ENCODE data around the gene XIST.
"Not testable (repeated sequence)": the region's sequence is repeated elsewhere in the genome, so short reads cannot be mapped to it uniquely, and the experiment has no call there.

XIST gene

GRCh38 chrX:73852467-73852866, at the start of gene XIST:
XIST (minus strand) TSS chrX:73852714.
- no peak for DNase-seq

GRCh38 chrX:73898315-73898714, 45.8 kb upstream of the XIST start:
- not testable (repeated sequence) for DNase-seq

- not testable (repeated sequence) for DNase-seq
Measured at GRCh38 chrX:73892515-73893090, 40.1 kb upstream of the XIST start.

DNA sequence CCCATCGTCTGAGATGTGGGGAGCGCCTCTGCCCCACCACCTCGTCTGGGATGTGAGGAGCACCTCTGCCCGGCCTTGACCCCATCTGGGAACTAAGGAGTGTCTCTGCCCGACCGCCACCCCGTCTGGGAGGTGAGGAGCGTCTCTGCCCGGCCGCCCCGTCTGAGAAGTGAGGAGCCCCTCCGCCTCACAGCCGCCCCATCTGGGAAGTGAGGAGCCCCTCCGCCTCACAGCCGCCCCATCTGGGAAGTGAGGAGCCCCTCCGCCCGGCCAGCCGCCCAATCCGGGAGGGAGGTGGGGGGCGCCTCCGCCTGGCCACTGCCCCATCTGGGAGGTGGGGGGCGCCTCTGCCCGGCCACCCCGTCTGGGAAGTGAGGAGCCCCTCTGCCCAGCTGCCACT, 29.7 kb upstream of the XIST start:
- DNase-seq, result not testable (repeated sequence)

GRCh38 chrX:73877687-73878086, 25.2 kb upstream of the XIST start:
- no peak for DNase-seq

GRCh38 chrX:73876911-73877310, 24.4 kb upstream of the XIST start:
- DNase-seq, result no peak

DNA sequence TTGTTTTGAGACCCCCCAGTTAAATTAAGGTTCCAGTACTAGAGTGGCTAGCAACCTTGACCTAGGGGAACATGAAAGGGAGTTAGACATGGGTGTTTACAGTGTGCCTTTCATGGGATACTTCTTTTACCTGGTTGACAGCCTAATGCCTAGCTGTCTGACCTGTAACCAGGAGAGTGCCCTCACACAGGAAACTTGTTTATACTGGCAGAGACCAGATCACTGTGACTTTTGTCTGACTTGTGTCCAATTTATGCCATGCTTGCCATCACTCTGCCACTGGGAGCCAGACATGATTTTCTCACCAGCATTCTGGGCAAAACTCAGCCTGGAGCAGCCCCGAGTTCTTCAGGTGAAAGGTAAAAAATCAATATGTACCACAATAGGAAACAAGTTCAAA, 16.4 kb upstream of the XIST start:
- no peak for DNase-seq

DNA sequence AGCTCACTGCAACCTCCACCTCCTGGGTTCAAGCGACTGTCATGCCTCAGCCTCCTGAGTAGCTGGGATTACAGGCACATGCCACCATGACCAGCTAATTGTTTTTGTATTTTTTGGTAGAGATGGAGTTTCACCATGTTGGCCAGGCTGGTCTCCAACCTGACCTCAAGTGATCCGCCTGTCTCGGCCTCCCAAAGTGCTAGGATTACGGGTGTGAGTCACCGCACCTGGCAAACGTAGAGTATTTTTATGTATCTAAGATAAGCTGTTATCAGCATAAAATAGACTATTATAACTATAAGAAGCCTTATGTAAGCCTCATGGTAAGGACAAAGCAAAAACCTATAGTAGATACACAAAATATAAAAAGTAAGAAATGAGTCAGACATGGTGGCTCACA, 14.6 kb upstream of the XIST start:
- DNase-seq, result no peak

GRCh38 chrX:73863852-73864251, 11.3 kb upstream of the XIST start:
- DNase-seq, result no peak

DNA sequence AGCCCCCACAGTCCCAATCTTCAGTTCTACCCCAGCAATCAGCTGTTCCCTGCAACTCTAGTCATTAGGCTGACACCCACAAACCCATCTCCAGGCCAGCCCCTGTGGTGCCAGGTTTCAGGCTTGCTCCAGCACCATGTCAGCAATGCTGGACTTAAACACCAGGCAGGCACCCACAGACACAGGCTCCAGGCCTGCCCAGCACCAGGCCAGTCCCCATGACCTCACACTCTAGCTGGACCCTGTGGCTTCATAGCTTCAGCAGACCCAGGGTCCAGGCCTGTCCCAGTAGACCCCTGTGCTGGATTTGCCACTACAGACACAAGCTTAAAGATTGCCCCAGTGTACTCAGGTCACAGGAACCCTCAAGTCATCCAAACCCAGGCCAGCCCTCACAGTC, 10.8 kb upstream of the XIST start:
- DNase-seq, result no peak

DNA sequence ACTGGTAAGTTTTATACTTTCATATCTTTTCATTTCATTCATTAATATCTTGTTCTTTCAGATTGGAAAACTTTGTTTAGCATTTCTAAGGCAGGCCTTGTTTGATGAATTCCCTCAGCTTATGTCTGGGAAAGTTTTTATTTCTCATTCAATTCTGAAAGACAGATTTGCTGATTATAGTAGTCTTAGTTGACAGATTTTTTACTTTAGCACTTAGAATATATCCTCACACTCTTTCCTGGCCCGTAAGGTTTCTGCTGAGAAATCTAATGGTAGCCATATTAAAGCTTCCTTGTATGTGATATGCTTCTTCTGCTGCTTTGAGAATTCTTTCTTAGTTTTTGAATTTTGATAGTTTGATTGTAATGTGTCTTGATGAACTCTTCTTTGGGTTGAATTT, 7.1 kb upstream of the XIST start:
- DNase-seq, result no peak

DNA sequence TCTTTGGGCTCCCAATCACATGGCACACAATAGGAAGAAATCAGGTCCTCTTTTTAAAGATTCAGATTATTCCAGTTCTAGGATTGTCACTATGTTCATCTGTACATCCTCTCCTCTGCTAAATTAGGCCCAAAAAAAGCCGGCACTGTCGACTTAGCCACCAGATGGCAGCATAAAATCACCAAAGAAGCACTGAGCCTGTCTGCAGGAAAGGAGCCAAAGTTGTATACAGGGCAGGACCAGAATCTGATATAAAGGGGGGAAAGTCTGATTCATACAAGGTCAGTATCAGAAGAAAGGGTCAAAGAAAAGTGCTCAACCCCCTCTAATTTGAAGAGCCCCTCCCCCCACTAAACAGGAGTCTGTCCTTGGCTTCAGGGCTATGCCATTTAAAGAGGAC, 3.0 kb upstream of the XIST start:
- DNase-seq, result peak; percentile 51 to 56

DNA sequence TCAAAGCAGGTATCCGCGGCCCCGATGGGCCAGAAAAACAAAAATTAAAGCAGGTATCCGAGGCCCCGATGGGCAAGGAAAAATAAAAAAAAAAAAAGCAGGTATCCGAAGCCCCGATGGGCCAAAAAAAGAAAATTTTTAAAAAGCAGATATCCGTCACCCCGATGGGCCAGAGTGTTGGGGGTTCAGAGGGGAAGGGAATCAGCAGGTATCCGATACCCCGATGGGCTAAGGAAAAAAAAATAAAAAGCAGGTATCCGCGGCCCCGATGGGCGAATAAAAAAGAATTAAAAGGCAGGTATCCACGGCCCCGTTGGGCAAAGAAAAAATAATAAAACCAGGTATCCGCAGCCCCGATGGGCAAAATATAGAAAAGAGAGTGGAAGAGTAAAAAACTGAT, 492 bp downstream of the XIST start:
- DNase-seq, result no peak

DNA sequence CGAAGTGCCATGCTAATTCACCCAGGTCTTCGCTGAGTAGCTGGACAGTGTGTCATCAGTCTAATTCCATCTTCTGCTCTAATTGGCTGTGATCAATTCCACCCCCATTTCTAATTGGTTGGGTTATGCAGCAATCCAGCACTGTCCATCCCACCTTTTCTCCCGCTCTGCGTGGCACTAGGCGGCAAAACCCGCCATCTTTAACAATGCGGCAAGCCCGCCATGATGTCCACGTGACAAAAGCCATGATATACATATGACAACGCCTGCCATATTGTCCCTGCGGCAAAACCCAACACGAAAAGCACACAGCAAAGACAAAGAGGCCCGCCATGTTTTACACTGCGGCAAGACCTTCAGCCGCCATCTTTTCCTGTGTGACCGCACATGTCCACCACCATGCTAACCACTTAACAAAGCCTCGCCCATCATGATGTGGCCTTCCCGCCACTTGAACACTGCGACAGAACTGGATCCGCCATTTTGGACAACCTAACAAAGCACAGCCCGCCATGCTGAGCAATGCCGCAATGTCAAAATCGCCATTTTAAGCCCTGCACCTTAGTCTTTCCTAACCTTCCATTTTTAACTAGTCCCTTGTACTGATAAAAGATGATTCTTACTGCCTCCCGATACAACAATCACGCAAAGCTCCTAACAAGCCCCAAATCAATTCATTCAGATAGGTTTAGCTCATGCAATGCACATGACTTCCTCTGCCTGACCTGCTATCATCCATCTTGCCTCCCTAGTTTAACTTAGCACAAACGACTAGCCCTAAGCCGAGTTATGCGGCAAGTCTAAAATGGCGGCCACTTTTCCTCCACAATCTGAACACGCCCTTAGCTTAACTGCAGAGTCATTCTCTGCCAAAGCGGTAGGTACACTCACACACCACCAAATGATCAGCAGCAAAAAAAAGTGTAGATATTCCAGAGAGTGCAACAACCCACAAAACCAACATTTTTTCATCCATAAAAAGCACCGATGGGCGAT, 1.2 kb downstream of the XIST start:
- DNase-seq, result no peak

- no peak for DNase-seq
Measured at GRCh38 chrX:73850124-73851013, 2.1 kb downstream of the XIST start.

GRCh38 chrX:73849073-73849472, 3.4 kb downstream of the XIST start:
- no peak for DNase-seq

GRCh38 chrX:73847991-73848390, 4.5 kb downstream of the XIST start:
- no peak for DNase-seq

- no peak for DNase-seq
Measured at GRCh38 chrX:73847100-73847499, 5.4 kb downstream of the XIST start.

DNA sequence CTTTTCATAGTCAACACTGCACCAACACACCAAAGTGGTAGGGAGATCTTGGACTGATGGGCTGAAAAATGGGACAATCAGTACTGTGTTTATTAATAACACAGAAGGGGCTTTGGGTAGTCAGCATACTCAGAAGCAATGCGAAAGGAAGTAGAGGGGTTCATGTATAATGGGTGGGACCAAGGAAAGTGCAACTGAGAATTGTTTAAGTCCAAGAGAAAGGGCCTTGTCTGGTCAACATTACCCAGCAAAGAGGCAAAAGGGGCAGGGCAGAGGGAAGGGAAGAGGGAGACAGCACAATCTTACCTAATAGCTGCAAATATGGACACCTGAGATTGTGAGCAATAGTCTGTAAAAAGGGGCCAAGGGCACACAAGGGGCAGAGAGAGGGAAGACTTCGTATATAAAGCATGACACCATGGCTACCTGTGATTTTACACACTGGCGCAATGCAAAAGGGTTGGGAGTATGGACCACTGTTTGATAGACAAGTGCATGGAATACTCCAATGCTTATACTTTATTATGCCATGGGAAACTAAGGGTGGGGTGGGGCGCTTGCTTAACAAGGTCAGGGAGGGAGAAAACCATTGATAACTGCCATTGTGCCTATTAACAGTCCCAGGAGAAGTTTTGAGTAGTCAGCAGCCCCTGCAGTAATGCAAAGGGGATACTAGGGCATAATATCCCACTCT, 9.8 kb downstream of the XIST start:
- no peak for DNase-seq

GRCh38 chrX:73841337-73841736, 11.2 kb downstream of the XIST start:
- DNase-seq, result no peak

GRCh38 chrX:73840120-73840924, 12.2 kb downstream of the XIST start:
- DNase-seq, result no peak

DNA sequence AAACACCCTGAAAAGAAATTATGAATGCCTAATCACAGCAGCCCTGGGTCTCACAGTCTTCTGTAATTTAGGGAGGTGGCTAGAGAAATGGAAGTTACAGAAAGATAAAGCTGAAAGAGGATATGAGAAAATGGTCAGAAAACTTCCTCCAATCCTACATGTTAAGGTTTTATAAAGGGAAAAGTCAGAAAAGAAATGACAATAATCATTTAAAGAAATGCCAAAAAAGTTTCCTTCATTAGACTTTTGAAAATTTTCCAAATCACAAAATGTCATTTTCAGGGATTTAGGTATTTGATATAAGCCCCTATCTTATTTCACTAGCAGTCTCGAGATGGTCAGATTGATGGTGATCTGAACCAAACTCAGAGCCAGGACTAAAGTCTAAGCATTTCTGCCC, 13.4 kb downstream of the XIST start:
- DNase-seq, result no peak

All from stimulated activated CD4-positive, alpha-beta T cell treated with anti-CD3 and anti-CD28 coated beads, Interleukin-2, amount 100 ng/mL, for 24 hours (primary cell).